ENCODE data around the gene SLC6A2.

The SLC6A2 gene

DNA sequence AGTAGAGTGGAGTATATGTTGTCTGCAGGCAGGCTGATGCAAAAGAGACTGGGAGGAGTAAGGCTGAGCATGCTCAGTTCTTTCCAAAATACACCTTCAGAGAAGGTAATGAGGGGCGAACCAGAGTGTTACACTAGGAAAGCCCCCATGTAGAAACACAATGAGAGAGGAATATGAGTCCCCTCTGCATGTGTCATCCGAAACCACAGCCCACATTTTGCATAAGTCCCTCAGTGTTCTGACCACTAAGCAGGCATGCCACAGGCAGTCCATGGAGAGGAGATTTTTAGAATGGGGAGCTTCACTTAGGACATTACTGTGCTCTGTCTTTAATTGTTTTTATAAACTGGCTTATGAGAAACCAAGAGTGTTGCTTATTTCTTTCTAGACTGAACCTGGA, 32.0 kb downstream of the SLC6A2 start:
- no peak for TF ChIP-seq CTCF (IDR thresholded peaks at IDR 0.05; ENCODE audit: low read length, missing control alignments)
- no peak for DNase-seq (ENCODE audit: low read depth)
- H3K4me3 ChIP-seq (replicated peaks; ENCODE audit: low read depth, low read length): no peak overlapping the region

DNA sequence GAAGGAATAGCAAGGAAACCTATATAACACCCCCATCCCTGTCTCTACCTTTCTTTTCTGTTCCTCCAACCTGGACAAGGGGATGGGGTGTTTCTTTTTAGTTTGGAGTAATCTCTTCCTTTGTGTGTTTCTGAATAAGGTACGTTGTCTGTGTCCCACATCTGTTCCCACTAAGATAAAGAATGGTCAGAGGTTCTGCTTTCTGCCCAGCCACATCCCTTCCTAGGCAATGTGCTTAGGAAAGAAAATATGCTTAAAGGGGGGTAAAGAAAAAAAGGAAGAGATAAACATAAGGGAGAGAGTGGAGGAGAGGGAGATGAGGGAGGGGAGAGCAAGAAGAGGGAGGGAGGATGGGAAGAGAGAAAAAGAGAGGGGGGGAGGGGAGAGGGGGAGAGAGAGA, 35.1 kb downstream of the SLC6A2 start:
- H3K4me3 ChIP-seq (replicated peaks; ENCODE audit: low read depth, low read length): no peak overlapping the region
- DNase-seq (ENCODE audit: low read depth): no peak
- no peak for TF ChIP-seq CTCF (IDR thresholded peaks at IDR 0.05; ENCODE audit: low read length, missing control alignments)

DNA sequence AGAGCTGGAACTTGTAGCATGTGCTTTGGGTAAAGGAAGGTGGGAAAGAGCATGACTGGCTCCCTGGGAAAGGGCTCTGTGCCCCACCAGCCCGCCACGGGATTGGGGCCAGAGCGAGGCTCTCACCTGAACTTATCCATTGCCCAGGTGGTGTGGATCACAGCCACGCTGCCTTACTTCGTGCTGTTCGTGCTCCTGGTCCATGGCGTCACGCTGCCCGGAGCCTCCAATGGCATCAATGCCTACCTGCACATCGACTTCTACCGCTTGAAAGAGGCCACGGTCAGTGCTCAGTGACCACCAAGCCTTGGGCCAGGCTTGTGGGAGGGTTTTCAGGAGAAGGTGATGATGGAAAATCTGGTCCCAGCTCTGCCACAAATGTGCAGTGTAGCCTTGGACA, 36.0 kb downstream of the SLC6A2 start:
- TF ChIP-seq CTCF (IDR thresholded peaks at IDR 0.05; ENCODE audit: low read length, missing control alignments): no peak
- DNase-seq (ENCODE audit: low read depth): no peak
- H3K4me3 ChIP-seq (replicated peaks; ENCODE audit: low read depth, low read length): no peak overlapping the region

- no peak overlapping the region for H3K4me3 ChIP-seq (replicated peaks; ENCODE audit: low read depth, low read length)
- no peak for DNase-seq (ENCODE audit: low read depth)
- TF ChIP-seq CTCF (IDR thresholded peaks at IDR 0.05; ENCODE audit: low read length, missing control alignments): no peak
Observed at GRCh38 chr16:55695595-55695994, 39.8 kb downstream of the SLC6A2 start.

- no peak for DNase-seq (ENCODE audit: low read depth)
- no peak for TF ChIP-seq CTCF (IDR thresholded peaks at IDR 0.05; ENCODE audit: low read length, missing control alignments)
- H3K4me3 ChIP-seq (replicated peaks; ENCODE audit: low read depth, low read length): no peak overlapping the region
Observed at GRCh38 chr16:55697867-55698266, 42.1 kb downstream of the SLC6A2 start.

DNA sequence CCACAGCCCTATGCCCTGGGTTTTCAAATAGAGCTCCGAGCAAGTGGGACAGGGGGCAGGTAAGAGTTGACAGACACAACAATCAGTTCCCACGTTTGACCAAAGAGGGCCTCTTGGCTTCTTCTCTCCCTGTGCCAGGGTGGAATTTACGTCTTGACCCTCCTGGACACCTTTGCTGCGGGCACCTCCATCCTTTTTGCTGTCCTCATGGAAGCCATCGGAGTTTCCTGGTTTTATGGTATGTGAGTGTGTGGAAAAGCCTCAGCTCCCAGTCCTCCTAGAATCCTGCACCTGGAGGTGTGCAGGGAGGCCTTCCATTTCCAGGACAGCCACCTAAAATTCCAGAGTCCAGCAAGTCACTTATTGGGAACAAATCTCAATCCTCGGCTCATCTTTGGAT, 42.5 kb downstream of the SLC6A2 start:
- no peak for TF ChIP-seq CTCF (IDR thresholded peaks at IDR 0.05; ENCODE audit: low read length, missing control alignments)
- no peak for DNase-seq (ENCODE audit: low read depth)
- H3K4me3 ChIP-seq (replicated peaks; ENCODE audit: low read depth, low read length): no peak overlapping the region

- DNase-seq (ENCODE audit: low read depth): no peak
- no peak overlapping the region for H3K4me3 ChIP-seq (replicated peaks; ENCODE audit: low read depth, low read length)
- TF ChIP-seq CTCF (IDR thresholded peaks at IDR 0.05; ENCODE audit: low read length, missing control alignments): no peak
Observed at GRCh38 chr16:55698946-55699345, 43.2 kb downstream of the SLC6A2 start.
